HFFc6 (cell line): ENCODE data around the gene PPP2R5C. TPM values are rescaled to one million over a fixed set of nuclear protein-coding genes. Genes with fewer than 3 reads are reported as not detected.
A peak's percentile ranks its signal among the peaks of the same experiment; 100 is the strongest.

Source experiments
- DNase-seq: peaks from one replicate; pipeline ENCODE4 v3.0.0-alpha.2; 2018
- H3K27ac Mint-ChIP-seq: 2 replicates; pipeline ENCODE4 v1.8.0; 2020; ENCODE audit warnings: mild to moderate bottlenecking, mixed read lengths
- H3K27me3 Mint-ChIP-seq: 2 replicates; pipeline ENCODE4 v1.8.0; 2021; ENCODE audit warnings: mild to moderate bottlenecking, moderate library complexity, mixed read lengths; ENCODE audit not compliant: insufficient read depth
- H3K36me3 Mint-ChIP-seq: 2 replicates; pipeline ENCODE4 v1.8.0; 2021; ENCODE audit warnings: low read depth, mixed read lengths
- H3K4me1 Mint-ChIP-seq: 2 replicates; pipeline ENCODE4 v1.8.0; 2020; ENCODE audit warnings: low read depth, mixed read lengths
- H3K4me3 Mint-ChIP-seq: 2 replicates; pipeline ENCODE4 v1.8.0; 2020; ENCODE audit warnings: mild to moderate bottlenecking, moderate library complexity, mixed read lengths
- H3K9me3 Mint-ChIP-seq: 2 replicates; pipeline ENCODE4 v1.8.0; 2020; ENCODE audit warnings: mild to moderate bottlenecking, mixed read lengths
- total RNA-seq, 6 experiments: library from RNA; stranded (reverse); fragmentation: NEBNext Ultra II Directional; extraction: Animal tissue kit (Norgen Biotek cat#: 25700); gene quantifications; 2 replicates in 1 of 6; 3 replicates in 5 of 6; pipeline ENCODE4 v1.2.3, GENCODE V29; 2021
- TF ChIP-seq, protein P1 (sequence below): fragments of 200-600 bp; sonication (generic); IDR thresholded peaks from 2 replicates; pipeline ENCODE4 v1.5.0; 2021; ENCODE audit warnings: antibody characterized with exemption, mild to moderate bottlenecking

The PPP2R5C gene
- total RNA-seq, 6 experiments from 2014 or later: 108 to 128 (median 122) TPM

DNA sequence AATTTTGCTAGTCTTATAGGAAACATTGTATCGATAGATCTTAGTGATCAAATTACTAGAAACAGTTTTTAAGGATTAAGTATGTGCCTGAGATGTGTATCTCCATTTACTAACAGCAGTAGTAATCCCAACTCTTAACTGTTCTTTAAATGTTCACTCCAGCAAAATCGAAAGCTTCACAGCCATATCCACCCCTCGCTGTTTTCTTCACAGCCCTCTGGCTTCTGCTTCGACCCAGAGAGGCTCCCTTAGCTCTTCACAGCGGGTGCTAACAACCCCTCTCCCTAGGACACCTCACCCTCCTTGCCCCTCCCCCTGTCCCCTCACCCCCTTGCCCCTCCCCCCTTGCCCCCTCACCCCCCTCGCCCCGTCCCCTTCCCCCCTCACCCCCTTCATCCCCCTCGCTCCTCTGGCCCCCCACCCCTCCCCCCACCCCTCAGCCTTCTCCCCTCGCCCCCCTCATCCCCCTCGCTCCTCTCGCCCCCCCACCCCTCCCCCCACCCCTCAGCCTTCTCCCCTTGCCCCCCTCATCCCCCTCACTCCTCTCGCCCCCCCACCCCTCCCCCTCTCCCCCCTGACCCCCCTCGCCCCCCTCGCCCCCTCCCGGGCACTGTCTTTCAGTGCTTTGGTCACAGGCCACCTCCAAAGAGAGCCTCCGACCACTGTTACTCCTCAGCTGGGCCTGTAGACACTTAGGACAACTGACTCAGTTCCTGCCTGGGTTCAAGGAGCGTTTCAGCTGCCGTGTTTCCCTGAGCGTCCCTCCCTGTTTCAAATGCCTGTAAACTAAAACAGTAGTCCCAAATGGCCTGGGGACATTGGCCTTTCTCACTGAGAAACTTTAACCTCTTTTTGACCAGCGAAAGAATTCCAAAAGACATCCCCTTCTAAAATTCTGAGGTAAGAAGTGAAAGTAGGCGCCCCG, 156.8 kb downstream of the PPP2R5C start:
- Mint-ChIP-seq H3K9me3 (no peaks in the 10 kb centered on the region), H3K4me1 (no peaks in the 10 kb centered on the region), H3K27me3 (peaks cover 6% of the 10 kb centered on the region), H3K36me3 (peaks cover 18% of the 10 kb centered on the region), H3K27ac (no peak overlapping the region), H3K4me3 (no peak overlapping the region)
- DNase-seq: no peak
- TF ChIP-seq, protein P1, sequence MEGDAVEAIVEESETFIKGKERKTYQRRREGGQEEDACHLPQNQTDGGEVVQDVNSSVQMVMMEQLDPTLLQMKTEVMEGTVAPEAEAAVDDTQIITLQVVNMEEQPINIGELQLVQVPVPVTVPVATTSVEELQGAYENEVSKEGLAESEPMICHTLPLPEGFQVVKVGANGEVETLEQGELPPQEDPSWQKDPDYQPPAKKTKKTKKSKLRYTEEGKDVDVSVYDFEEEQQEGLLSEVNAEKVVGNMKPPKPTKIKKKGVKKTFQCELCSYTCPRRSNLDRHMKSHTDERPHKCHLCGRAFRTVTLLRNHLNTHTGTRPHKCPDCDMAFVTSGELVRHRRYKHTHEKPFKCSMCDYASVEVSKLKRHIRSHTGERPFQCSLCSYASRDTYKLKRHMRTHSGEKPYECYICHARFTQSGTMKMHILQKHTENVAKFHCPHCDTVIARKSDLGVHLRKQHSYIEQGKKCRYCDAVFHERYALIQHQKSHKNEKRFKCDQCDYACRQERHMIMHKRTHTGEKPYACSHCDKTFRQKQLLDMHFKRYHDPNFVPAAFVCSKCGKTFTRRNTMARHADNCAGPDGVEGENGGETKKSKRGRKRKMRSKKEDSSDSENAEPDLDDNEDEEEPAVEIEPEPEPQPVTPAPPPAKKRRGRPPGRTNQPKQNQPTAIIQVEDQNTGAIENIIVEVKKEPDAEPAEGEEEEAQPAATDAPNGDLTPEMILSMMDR: no peak

DNA sequence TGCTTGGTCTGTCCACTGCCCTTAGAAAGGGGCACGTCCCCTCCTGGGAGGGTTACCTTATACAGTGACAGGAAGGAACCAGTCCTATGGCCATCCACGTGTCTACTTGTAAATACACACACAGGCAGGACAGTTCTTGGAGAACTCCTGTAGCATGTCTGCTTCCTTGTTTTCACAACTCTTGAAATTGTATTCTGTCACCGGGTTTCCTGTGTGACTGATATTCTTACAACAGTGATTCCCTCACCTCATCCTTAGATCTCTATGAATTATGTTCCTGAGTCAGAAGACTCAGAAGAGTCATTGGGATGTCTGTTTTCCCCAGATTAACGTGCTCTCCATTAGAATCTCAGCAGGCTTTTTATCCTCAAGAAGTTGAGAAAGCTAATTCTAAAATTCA, 158.8 kb downstream of the PPP2R5C start:
- Mint-ChIP-seq H3K27me3 (peaks cover 6% of the 10 kb centered on the region), H3K36me3 (peaks cover 9% of the 10 kb centered on the region), H3K9me3 (no peaks in the 10 kb centered on the region), H3K27ac (no peak overlapping the region), H3K4me3 (no peak overlapping the region), H3K4me1 (no peaks in the 10 kb centered on the region)
- TF ChIP-seq, protein P1: no peak
- DNase-seq: no peak

DNA sequence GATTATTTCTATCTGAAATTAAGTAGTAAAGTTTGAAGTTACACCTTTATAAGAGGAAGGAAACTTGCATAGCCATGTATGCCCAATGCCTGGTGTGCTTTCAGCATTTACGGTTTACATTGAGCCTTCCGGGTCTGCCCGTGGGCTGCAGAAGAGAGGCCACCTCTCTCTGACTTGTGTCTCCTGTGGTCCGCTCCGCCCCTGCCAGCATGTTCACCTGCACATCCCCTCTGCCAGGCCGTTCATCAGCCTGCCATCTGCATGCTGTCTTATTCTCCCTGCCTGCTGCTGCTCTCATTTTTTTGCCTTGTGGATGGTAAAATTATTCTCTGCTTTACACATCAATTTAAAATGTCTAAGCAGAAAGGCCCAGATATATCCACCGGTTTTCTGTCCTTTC, 161.4 kb downstream of the PPP2R5C start:
- TF ChIP-seq, protein P1: no peak
- Mint-ChIP-seq H3K9me3 (no peaks in the 10 kb centered on the region), H3K27ac (no peak overlapping the region), H3K36me3 (peaks cover 9% of the 10 kb centered on the region), H3K4me1 (peaks cover 16% of the 10 kb centered on the region), H3K4me3 (no peak overlapping the region), H3K27me3 (peaks cover 4% of the 10 kb centered on the region; the same call in 1 of the 2 replicates)
- DNase-seq: no peak

DNA sequence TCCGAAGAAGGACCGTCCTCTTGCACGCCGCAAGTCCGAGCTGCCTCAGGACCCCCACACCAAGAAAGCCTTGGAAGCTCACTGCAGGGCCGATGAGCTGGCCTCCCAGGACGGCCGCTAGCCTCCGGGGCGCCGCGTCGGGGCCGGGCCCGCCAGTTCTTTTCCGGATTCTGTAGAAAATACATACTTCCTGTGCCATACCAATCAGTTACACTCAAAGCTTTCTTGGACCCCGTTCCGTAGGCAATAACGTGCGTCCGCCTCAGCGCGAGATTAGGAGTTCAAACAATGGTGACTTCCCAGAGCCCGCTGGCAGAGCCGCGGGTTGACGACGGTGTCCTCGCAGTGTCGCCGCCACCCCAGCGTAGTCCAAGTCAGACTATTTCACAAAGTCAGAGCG, 163.6 kb downstream of the PPP2R5C start:
- Mint-ChIP-seq H3K36me3 (peaks cover 16% of the 10 kb centered on the region), H3K4me1 (peaks cover 24% of the 10 kb centered on the region), H3K9me3 (no peaks in the 10 kb centered on the region), H3K27ac (no peak overlapping the region), H3K4me3 (no peak overlapping the region), H3K27me3 (no peaks in the 10 kb centered on the region)
- DNase-seq: no peak
- TF ChIP-seq, protein P1: no peak

DNA sequence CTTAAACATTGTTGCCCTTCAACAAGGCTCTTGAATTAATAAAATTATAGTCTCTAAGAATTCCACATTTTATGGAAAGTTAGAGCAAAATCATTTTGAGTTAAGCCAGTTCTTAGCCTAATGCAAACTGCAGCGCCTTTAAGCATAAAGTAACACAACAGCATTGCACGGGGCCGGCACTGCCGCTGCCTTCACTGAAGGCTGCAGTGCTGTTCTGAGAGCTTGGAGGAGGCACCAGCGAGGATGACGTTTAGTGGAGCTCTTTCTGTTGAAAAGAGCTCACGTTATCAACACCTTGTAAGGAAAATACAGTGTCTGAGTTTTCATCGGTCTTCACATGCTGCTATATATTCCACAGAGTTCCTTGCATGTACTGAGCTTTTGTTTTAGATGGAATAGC, 164.6 kb downstream of the PPP2R5C start:
- no peak overlapping the region for H3K4me3 Mint-ChIP-seq
- no peaks in the 10 kb centered on the region for H3K9me3 Mint-ChIP-seq
- no peaks in the 10 kb centered on the region for H3K27me3 Mint-ChIP-seq
- no peak for DNase-seq
- H3K36me3 Mint-ChIP-seq: peaks cover 16% of the 10 kb centered on the region
- H3K27ac Mint-ChIP-seq: peak overlapping the region; percentile 81; the same call in 1 of the 2 replicates
- H3K4me1 Mint-ChIP-seq: peaks cover 24% of the 10 kb centered on the region
- TF ChIP-seq, protein P1: no peak
